Fibroblast of mammary gland (primary cell): Measurements from ENCODE around the gene GKN1.

Experiments used
- DNase-seq: peaks from one replicate; pipeline ENCODE4 v3.0.0-alpha.2; 2010; ENCODE audit warnings: low read depth
- H3K4me3 ChIP-seq: 2 replicates; pipeline ENCODE4 v1.5.1; 2011; ENCODE audit warnings: low read depth, mild to moderate bottlenecking, low read length, moderate library complexity; ENCODE audit not compliant: control insufficient read depth
- TF ChIP-seq, protein P1 (sequence below): conservative IDR thresholded peaks from 2 replicates; pipeline ENCODE4 v1.5.1; 2011; ENCODE audit warnings: low read depth, low read length, inconsistent platforms; ENCODE audit not compliant: control insufficient read depth, insufficient read depth

The GKN1 gene

DNA sequence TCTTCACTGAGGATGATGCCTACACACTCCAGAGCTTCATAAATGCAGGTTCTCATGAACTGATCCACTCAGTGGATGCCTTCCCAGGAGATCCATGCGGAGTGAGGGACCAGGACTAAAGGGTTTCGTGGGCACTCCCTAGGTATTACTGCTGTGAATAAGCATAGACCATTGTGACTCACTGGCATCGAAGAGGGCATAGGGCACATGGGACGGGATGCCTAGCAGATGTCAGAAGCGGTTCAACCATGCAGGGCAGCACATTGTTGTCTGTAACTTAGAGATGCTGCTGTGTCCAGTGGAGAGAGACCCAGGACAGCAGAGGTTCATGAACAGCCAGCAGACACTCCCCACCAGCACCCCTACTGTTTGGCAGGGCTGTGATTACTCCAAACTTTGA lies 39.0 kb upstream of the GKN1 start:
- H3K4me3 ChIP-seq = no peak overlapping the region
- DNase-seq = no peak
- TF ChIP-seq, protein P1, sequence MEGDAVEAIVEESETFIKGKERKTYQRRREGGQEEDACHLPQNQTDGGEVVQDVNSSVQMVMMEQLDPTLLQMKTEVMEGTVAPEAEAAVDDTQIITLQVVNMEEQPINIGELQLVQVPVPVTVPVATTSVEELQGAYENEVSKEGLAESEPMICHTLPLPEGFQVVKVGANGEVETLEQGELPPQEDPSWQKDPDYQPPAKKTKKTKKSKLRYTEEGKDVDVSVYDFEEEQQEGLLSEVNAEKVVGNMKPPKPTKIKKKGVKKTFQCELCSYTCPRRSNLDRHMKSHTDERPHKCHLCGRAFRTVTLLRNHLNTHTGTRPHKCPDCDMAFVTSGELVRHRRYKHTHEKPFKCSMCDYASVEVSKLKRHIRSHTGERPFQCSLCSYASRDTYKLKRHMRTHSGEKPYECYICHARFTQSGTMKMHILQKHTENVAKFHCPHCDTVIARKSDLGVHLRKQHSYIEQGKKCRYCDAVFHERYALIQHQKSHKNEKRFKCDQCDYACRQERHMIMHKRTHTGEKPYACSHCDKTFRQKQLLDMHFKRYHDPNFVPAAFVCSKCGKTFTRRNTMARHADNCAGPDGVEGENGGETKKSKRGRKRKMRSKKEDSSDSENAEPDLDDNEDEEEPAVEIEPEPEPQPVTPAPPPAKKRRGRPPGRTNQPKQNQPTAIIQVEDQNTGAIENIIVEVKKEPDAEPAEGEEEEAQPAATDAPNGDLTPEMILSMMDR = no peak

DNA sequence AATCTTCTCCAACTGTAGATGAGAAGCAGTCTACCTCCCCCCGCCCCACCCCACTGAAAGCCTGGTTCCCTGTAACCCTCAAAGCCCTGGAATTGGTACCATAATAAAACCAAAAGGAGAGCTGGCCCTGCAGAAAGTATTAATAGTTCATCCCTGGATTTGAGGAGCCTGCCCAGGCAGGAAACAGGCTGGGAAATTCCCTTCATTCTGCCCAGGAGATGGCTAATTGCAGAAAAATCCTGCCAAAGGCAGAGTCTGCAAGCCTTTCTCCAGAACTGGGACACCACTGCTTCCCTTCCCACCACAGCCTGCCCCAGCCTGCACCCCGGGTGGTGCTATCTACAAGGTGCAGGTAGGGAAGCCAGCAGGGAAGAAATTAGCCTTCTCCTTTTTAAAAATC lies 38.0 kb upstream of the GKN1 start:
- H3K4me3 ChIP-seq = no peak overlapping the region
- TF ChIP-seq, protein P1 = no peak
- peak; percentile 27 for DNase-seq

DNA sequence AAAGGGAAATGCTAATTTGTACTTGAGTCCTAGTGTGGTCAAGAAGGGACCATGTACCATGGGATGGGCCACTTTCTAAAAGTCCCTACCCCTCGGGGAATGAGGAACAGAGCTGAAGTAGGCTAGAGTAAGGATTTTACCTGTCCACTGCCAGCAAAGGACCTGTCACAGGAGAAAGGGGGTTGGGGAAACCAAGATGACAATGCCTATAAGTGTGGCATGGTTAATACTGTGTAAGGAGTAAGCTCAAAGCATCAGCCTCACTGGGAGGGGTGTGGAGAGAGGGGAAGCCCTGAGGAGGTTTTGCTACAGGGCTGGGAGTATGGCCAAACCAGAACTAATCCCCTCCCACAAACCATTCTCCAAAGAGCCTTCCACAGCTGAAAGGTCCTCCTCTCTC lies 37.5 kb upstream of the GKN1 start:
- H3K4me3 ChIP-seq = no peak overlapping the region

DNA sequence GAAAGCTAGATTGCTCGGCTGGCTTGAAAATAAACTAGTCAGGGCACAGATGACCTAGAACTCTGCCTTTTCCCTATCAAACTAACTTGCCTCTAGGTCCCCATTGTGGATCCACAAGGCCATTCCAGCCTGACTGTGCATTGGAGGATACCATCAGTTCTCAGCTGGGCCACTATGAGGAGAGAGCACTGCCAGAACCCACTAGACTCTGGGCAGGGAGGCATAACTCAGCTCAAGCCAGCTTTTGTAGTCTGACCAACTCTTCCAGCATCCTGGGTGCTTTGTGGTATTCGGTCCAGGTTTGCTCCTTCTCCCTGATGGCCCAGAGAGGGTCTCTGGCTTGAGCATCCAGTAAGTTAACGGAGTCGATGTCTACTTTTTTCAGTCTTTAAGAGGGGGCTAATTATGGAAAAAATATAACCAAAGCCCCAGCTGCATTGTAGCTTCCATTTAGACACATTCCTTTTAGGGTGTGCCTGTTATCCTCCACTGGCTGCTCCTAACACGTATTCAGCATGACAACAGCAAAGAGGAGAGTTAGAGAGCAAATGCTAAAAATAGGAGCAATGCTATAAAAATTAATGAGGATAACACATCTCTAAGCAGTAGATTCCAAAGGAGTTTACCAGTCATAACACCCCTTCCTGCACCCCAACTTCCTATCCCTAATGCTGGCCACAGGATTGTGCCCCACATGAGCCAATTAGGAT lies 36.9 kb upstream of the GKN1 start:
- no peak for DNase-seq
- TF ChIP-seq, protein P1 = no peak
- H3K4me3 ChIP-seq = no peak overlapping the region

More for the DNA sequence above, 37.5 kb upstream of the GKN1 start:
- TF ChIP-seq, protein P1 = no peak
- DNase-seq = no peak

DNA sequence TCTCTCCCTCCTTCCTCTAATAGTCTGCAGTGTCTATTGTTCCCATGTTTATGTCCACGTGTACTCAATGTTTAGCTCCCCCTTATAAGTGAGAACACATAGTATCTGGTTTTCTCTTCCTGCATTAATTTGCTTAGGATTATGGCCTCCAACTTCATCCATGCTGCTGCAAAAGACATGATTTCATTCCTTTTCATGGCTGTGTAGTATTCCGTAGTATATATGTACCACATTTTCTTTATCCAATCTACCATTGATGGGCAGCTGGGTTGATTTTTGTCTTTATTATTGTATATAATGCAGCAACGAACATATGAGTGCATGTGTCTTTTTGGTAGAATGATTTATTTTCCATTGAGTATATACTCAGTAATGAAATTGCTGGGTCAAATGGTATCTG lies 35.5 kb upstream of the GKN1 start:
- TF ChIP-seq, protein P1 = no peak
- no peak for DNase-seq
- H3K4me3 ChIP-seq = no peak overlapping the region

DNA sequence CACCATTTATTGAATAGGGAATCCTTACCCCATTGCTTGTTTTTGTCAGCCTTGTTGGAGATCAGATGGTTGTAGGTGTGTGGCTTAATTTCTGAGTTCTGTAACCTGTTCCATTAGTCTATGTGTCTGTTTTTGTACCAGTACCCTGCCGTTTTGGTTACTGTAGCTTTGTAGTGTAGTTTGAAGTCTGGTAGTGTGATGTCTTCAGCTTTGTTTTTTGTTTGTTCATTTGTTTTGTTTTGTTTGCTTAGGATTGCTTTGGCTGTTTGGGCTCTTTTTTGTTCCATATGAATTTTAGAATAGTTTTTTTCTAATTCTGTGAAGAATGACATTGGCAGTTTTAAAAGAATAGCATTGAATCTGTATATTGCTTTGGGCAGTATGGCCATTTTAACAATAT lies 34.5 kb upstream of the GKN1 start:
- DNase-seq = no peak
- TF ChIP-seq, protein P1 = no peak
- H3K4me3 ChIP-seq = no peak overlapping the region
